Measurements from ENCODE around the gene GABPB1.

GABPB1 gene

DNA sequence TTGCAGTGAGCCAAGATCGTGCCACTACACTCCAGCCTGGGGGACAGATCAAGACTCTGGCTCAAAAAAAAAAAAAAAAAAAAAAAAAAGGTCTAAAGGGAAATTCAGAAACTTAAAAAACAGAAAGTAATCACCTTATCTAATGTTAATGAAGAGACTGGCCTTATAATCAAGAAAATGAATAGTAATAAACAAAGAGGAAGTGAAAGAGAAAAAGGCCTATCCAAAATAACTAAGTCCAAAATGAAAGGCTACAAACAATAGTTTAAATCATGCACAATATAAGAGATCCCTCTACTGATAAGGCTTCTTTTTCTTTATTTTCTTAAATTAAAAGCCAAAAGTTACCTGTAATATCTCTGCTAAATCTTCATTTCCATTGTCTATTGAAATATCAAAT, 52.4 kb downstream of the GABPB1 start:
- Histone ChIP-seq H3K23ac (ENCODE audit: low read length) (no peak overlapping the region), H4K12ac (ENCODE audit: low read depth, low read length) (no peak overlapping the region), H3K9me3 (ENCODE audit: insufficient read depth, low read depth, low read length) (no peaks in the 10 kb centered on the region), H3K4ac (ENCODE audit: low read depth, low read length) (no peak overlapping the region), H4K8ac (ENCODE audit: low read depth, low read length) (no peak overlapping the region), H3K79me2 (ENCODE audit: control insufficient read depth, insufficient read depth, low read length, poor library complexity) (no peaks in the 10 kb centered on the region), H4K91ac (ENCODE audit: low read depth, low read length) (no peak overlapping the region), H3K4me2 (ENCODE audit: low read length) (no peak overlapping the region), H3K27ac (ENCODE audit: low read depth, low read length) (no peak overlapping the region), H3K4me3 (ENCODE audit: low read depth, low read length) (no peak overlapping the region), H3K79me1 (ENCODE audit: low read length) (no peaks in the 10 kb centered on the region), H3K4me1 (ENCODE audit: control insufficient read depth in 1 of 2, insufficient read depth in 2 of 2, low read length in 2 of 2) (no peaks in the 10 kb centered on the region), H2AFZ (ENCODE audit: insufficient read depth, low read length, poor library complexity) (no peak overlapping the region), H2BK5ac (ENCODE audit: low read depth, low read length, poor library complexity) (no peak overlapping the region), H3K9ac (ENCODE audit: low read length) (no peak overlapping the region), H2BK12ac (ENCODE audit: low read length) (no peak overlapping the region), H3K18ac (ENCODE audit: low read length) (no peak overlapping the region), H2BK120ac (ENCODE audit: insufficient read depth, low read length, poor library complexity) (no peak overlapping the region), H3K27me3 (ENCODE audit: insufficient read depth, low read length) (no peaks in the 10 kb centered on the region), H3K36me3 (ENCODE audit: control insufficient read depth in 1 of 2, insufficient read depth in 2 of 2, low read length in 2 of 2) (peaks cover 18 to 26% of the 10 kb centered on the region in 2 experiments), H3K14ac (ENCODE audit: low read length) (no peak overlapping the region), H2AK5ac (ENCODE audit: low read length) (no peak overlapping the region)
- DNase-seq, result no peak
- WGBS (ENCODE audit: extremely low coverage, insufficient coverage, insufficient read length), result no CpG with 5 or more reads among the region's 1 CpG

- Histone ChIP-seq H3K9me3 (ENCODE audit: insufficient read depth, low read depth, low read length) (no peaks in the 10 kb centered on the region), H3K27ac (ENCODE audit: low read depth, low read length) (no peak overlapping the region), H3K4me2 (ENCODE audit: low read length) (no peak overlapping the region), H3K4me1 (ENCODE audit: control insufficient read depth in 1 of 2, insufficient read depth in 2 of 2, low read length in 2 of 2) (no peaks in the 10 kb centered on the region), H4K91ac (ENCODE audit: low read depth, low read length) (no peak overlapping the region), H4K8ac (ENCODE audit: low read depth, low read length) (no peak overlapping the region), H3K9ac (ENCODE audit: low read length) (no peak overlapping the region), H4K12ac (ENCODE audit: low read depth, low read length) (no peak overlapping the region), H2AK5ac (ENCODE audit: low read length) (no peak overlapping the region), H2AFZ (ENCODE audit: insufficient read depth, low read length, poor library complexity) (no peak overlapping the region), H3K36me3 (ENCODE audit: control insufficient read depth in 1 of 2, insufficient read depth in 2 of 2, low read length in 2 of 2) (peaks cover 20 to 27% of the 10 kb centered on the region in 2 experiments), H2BK120ac (ENCODE audit: insufficient read depth, low read length, poor library complexity) (no peak overlapping the region), H3K18ac (ENCODE audit: low read length) (no peak overlapping the region), H3K4me3 (ENCODE audit: low read depth, low read length) (no peak overlapping the region), H2BK5ac (ENCODE audit: low read depth, low read length, poor library complexity) (no peak overlapping the region), H2BK12ac (ENCODE audit: low read length) (no peak overlapping the region), H3K14ac (ENCODE audit: low read length) (no peak overlapping the region), H3K27me3 (ENCODE audit: insufficient read depth, low read length) (no peaks in the 10 kb centered on the region), H3K79me2 (ENCODE audit: control insufficient read depth, insufficient read depth, low read length, poor library complexity) (no peaks in the 10 kb centered on the region), H3K79me1 (ENCODE audit: low read length) (no peaks in the 10 kb centered on the region), H3K4ac (ENCODE audit: low read depth, low read length) (no peak overlapping the region), H3K23ac (ENCODE audit: low read length) (no peak overlapping the region)
- no CpG with 5 or more reads among the region's 2 CpGs for WGBS (ENCODE audit: extremely low coverage, insufficient coverage, insufficient read length)
- no peak for DNase-seq
Measured at GRCh38 chr15:50298340-50298739, 56.7 kb downstream of the GABPB1 start.

GRCh38 chr15:50295966-50296365, 59.0 kb downstream of the GABPB1 start:
- Histone ChIP-seq H2BK120ac (ENCODE audit: insufficient read depth, low read length, poor library complexity) (no peak overlapping the region), H4K12ac (ENCODE audit: low read depth, low read length) (no peak overlapping the region), H3K4me3 (ENCODE audit: low read depth, low read length) (no peak overlapping the region), H3K4ac (ENCODE audit: low read depth, low read length) (no peak overlapping the region), H2AFZ (ENCODE audit: insufficient read depth, low read length, poor library complexity) (no peak overlapping the region), H3K23ac (ENCODE audit: low read length) (no peak overlapping the region), H2BK5ac (ENCODE audit: low read depth, low read length, poor library complexity) (no peak overlapping the region), H3K27ac (ENCODE audit: low read depth, low read length) (no peak overlapping the region), H4K91ac (ENCODE audit: low read depth, low read length) (no peak overlapping the region), H4K8ac (ENCODE audit: low read depth, low read length) (no peak overlapping the region), H3K4me1 (ENCODE audit: control insufficient read depth in 1 of 2, insufficient read depth in 2 of 2, low read length in 2 of 2) (no peaks in the 10 kb centered on the region), H3K9me3 (ENCODE audit: insufficient read depth, low read depth, low read length) (no peaks in the 10 kb centered on the region), H2AK5ac (ENCODE audit: low read length) (no peak overlapping the region), H3K14ac (ENCODE audit: low read length) (no peak overlapping the region), H2BK12ac (ENCODE audit: low read length) (no peak overlapping the region), H3K27me3 (ENCODE audit: insufficient read depth, low read length) (no peaks in the 10 kb centered on the region), H3K79me1 (ENCODE audit: low read length) (no peaks in the 10 kb centered on the region), H3K79me2 (ENCODE audit: control insufficient read depth, insufficient read depth, low read length, poor library complexity) (no peaks in the 10 kb centered on the region), H3K36me3 (ENCODE audit: control insufficient read depth in 1 of 2, insufficient read depth in 2 of 2, low read length in 2 of 2) (peaks cover 17 to 19% of the 10 kb centered on the region in 2 experiments), H3K18ac (ENCODE audit: low read length) (no peak overlapping the region), H3K9ac (ENCODE audit: low read length) (no peak overlapping the region), H3K4me2 (ENCODE audit: low read length) (no peak overlapping the region)
- DNase-seq, result no peak
- no CpG with 5 or more reads among the region's 1 CpG for WGBS (ENCODE audit: extremely low coverage, insufficient coverage, insufficient read length)

GRCh38 chr15:50289749-50290148, 65.2 kb downstream of the GABPB1 start:
- Histone ChIP-seq H3K4me3 (ENCODE audit: low read depth, low read length) (no peak overlapping the region), H4K91ac (ENCODE audit: low read depth, low read length) (no peak overlapping the region)

More at GRCh38 chr15:50289749-50290148, 65.2 kb downstream of the GABPB1 start:
- no peak overlapping the region for H4K12ac ChIP-seq (ENCODE audit: low read depth, low read length)
- no peak overlapping the region for H3K23ac ChIP-seq (ENCODE audit: low read length)
- no peak overlapping the region for H4K8ac ChIP-seq (ENCODE audit: low read depth, low read length)
- no peak overlapping the region for H2BK12ac ChIP-seq (ENCODE audit: low read length)
- H3K9ac ChIP-seq (ENCODE audit: low read length), result no peak overlapping the region
- no peak overlapping the region for H3K4ac ChIP-seq (ENCODE audit: low read depth, low read length)
- WGBS (ENCODE audit: extremely low coverage, insufficient coverage, insufficient read length), result no CpG with 5 or more reads among the region's 2 CpGs
- peaks cover 5 to 8% of the 10 kb centered on the region in 2 experiments for H3K36me3 ChIP-seq (ENCODE audit: control insufficient read depth in 1 of 2, insufficient read depth in 2 of 2, low read length in 2 of 2)
- H2BK5ac ChIP-seq (ENCODE audit: low read depth, low read length, poor library complexity), result no peak overlapping the region
- H2AFZ ChIP-seq (ENCODE audit: insufficient read depth, low read length, poor library complexity), result no peak overlapping the region
- H2AK5ac ChIP-seq (ENCODE audit: low read length), result no peak overlapping the region
- no peaks in the 10 kb centered on the region for H3K27me3 ChIP-seq (ENCODE audit: insufficient read depth, low read length)
- H3K4me2 ChIP-seq (ENCODE audit: low read length), result no peak overlapping the region
- no peaks in the 10 kb centered on the region for H3K9me3 ChIP-seq (ENCODE audit: insufficient read depth, low read depth, low read length)
- H3K4me1 ChIP-seq (ENCODE audit: control insufficient read depth in 1 of 2, insufficient read depth in 2 of 2, low read length in 2 of 2), result peaks cover 2 to 5% of the 10 kb centered on the region in 2 experiments
- no peak overlapping the region for H3K18ac ChIP-seq (ENCODE audit: low read length)
- H3K79me2 ChIP-seq (ENCODE audit: control insufficient read depth, insufficient read depth, low read length, poor library complexity), result no peaks in the 10 kb centered on the region
- H3K79me1 ChIP-seq (ENCODE audit: low read length), result no peaks in the 10 kb centered on the region
- H3K14ac ChIP-seq (ENCODE audit: low read length), result no peak overlapping the region
- H3K27ac ChIP-seq (ENCODE audit: low read depth, low read length), result no peak overlapping the region
- DNase-seq, result no peak
- no peak overlapping the region for H2BK120ac ChIP-seq (ENCODE audit: insufficient read depth, low read length, poor library complexity)

Measured in trophoblast cell (in vitro differentiated cells and primary cell).